AML-193 (cell line): ENCODE data around the gene SKOR2.
"Not testable (repeated sequence)": the region's sequence is repeated elsewhere in the genome, so short reads cannot be mapped to it uniquely, and the experiment has no call there.

Experiments used
- DNase-seq, 2 experiments: peaks; one replicate each; lab custom pipeline; 2025; lab: John Stamatoyannopoulos, UW

Gene SKOR2

GRCh38 chr18:47203626-47204464, 47.6 kb downstream of the SKOR2 start:
- DNase-seq = no peak

- DNase-seq = not testable (repeated sequence)
Observed at GRCh38 chr18:47195961-47196360, 55.5 kb downstream of the SKOR2 start.

- DNase-seq = no peak
Observed at GRCh38 chr18:47191961-47192360, 59.5 kb downstream of the SKOR2 start.

GRCh38 chr18:47187721-47188120, 63.7 kb downstream of the SKOR2 start:
- DNase-seq = no peak

GRCh38 chr18:47184419-47185050, 66.9 kb downstream of the SKOR2 start:
- DNase-seq = no peak

- DNase-seq = not testable (repeated sequence)
Observed at GRCh38 chr18:47182156-47182555, 69.3 kb downstream of the SKOR2 start.

- DNase-seq = no peak
Observed at GRCh38 chr18:47180765-47181164, 70.7 kb downstream of the SKOR2 start.

GRCh38 chr18:47179520-47179919, 71.9 kb downstream of the SKOR2 start:
- no peak for DNase-seq

GRCh38 chr18:47175898-47176575, 75.4 kb downstream of the SKOR2 start, which contains the start of gene IER3IP1:
TSS of gene IER3IP1 (minus strand) at chr18:47176364. CDS start at chr18:47176277, 87 bp downstream.
- DNase-seq = peak; percentile 86 to 87

GRCh38 chr18:47175283-47175897, 76.1 kb downstream of the SKOR2 start:
- DNase-seq = no peak

- no peak for DNase-seq
Observed at GRCh38 chr18:47174545-47175116, 76.8 kb downstream of the SKOR2 start.

- DNase-seq = no peak
Observed at GRCh38 chr18:47172476-47172875, 79.0 kb downstream of the SKOR2 start.

- DNase-seq = no peak
Observed at GRCh38 chr18:47168913-47169312, 82.5 kb downstream of the SKOR2 start.

- no peak for DNase-seq
Observed at GRCh38 chr18:47168509-47168908, 83.0 kb downstream of the SKOR2 start.

GRCh38 chr18:47166294-47166693, 85.2 kb downstream of the SKOR2 start:
- no peak for DNase-seq

GRCh38 chr18:47163241-47163640, 88.2 kb downstream of the SKOR2 start:
- DNase-seq = no peak

- DNase-seq = no peak
Observed at GRCh38 chr18:47160256-47160655, 91.2 kb downstream of the SKOR2 start.

GRCh38 chr18:47158404-47158803, 93.1 kb downstream of the SKOR2 start:
- not testable (repeated sequence) for DNase-seq
